ENCODE measurements around the gene RPS16.

- TF ChIP-seq POLR2A (IDR thresholded peaks at IDR 0.05), result no peak
- TF ChIP-seq CTCF (IDR thresholded peaks at IDR 0.05), result no peak
Measured at GRCh38 chr19:39469567-39469966, 33.8 kb upstream of the RPS16 start.

Measured in vagina (tissue), 2 donors.